Natural killer cell (primary cell): ENCODE measurements around the gene IFITM2. TPM values are rescaled to one million over a fixed set of nuclear protein-coding genes. Genes with fewer than 3 reads are reported as not detected.
A peak's percentile ranks its signal among the peaks of the same experiment; 100 is the strongest.
"Not testable (repeated sequence)": the region's sequence is repeated elsewhere in the genome, so short reads cannot be mapped to it uniquely, and the experiment has no call there.

Source experiments
- ATAC-seq, 3 donors: fragments of 150-1000 bp in 2 of 3; fragments of 200-7000 bp in 1 of 3; cut with Tn5 transposase; 1 replicate in 1 of 3; 2 replicates in 2 of 3; pipeline ENCODE4 v1.10.0; 2021; ENCODE audit warnings: mild to moderate bottlenecking in 2 of 3, moderate library complexity in 2 of 3
- DNase-seq, 2 donors: peaks; one replicate each; pipeline versions ENCODE4 v3.0.0 to v3.0.0-alpha.2; 2013 to 2021; ENCODE audit warnings: mixed read lengths in 1 of 2
- H3K27ac ChIP-seq: one replicate; pipeline ENCODE4 v1.5.1; 2013; ENCODE audit warnings: mild to moderate bottlenecking, low read length
- H3K27me3 ChIP-seq: one replicate; pipeline ENCODE4 v1.6.1; 2013; ENCODE audit warnings: low read length; ENCODE audit not compliant: control insufficient read depth, insufficient read depth
- H3K36me3 ChIP-seq: one replicate; pipeline ENCODE4 v1.6.1; 2013; ENCODE audit warnings: low read length; ENCODE audit not compliant: control insufficient read depth, insufficient read depth
- H3K4me1 ChIP-seq: one replicate; pipeline ENCODE4 v1.6.1; 2013; ENCODE audit warnings: low read length; ENCODE audit not compliant: control insufficient read depth, insufficient read depth
- H3K4me3 ChIP-seq: one replicate; pipeline ENCODE4 v1.5.1; 2013; ENCODE audit warnings: low read length
- H3K9me3 ChIP-seq: one replicate; pipeline ENCODE4 v1.6.1; 2013; ENCODE audit warnings: low read length; ENCODE audit not compliant: control insufficient read depth, insufficient read depth
- H3K27ac Mint-ChIP-seq, 2 donors: one replicate each; pipeline ENCODE4 v1.8.0; 2022; ENCODE audit warnings: mild to moderate bottlenecking in 2 of 2, mixed read lengths in 2 of 2, moderate library complexity in 1 of 2
- H3K27me3 Mint-ChIP-seq, 2 donors: one replicate each; pipeline ENCODE4 v1.8.0; 2022; ENCODE audit warnings: low read depth in 2 of 2, mixed read lengths in 2 of 2
- H3K36me3 Mint-ChIP-seq: one replicate; pipeline ENCODE4 v1.8.0; 2022; ENCODE audit warnings: mixed read lengths
- H3K4me1 Mint-ChIP-seq, 2 donors: one replicate each; pipeline ENCODE4 v1.8.0; 2022; ENCODE audit warnings: mixed read lengths in 2 of 2
- H3K4me3 Mint-ChIP-seq: one replicate; pipeline ENCODE4 v1.8.0; 2022; ENCODE audit warnings: mild to moderate bottlenecking, moderate library complexity, mixed read lengths
- H3K9me3 Mint-ChIP-seq, 2 donors: one replicate each; pipeline ENCODE4 v1.8.0; 2022; ENCODE audit warnings: mixed read lengths in 2 of 2
- CTCF ChIP-seq: fragments of 200-600 bp; IDR thresholded peaks from one replicate; pipeline ENCODE4 v1.8.0; 2022; ENCODE audit warnings: antibody characterized with exemption
- WGBS: methylation state at CpG from one replicate; pipeline ENCODE4 v1.1.7; 2013; ENCODE audit warnings: missing lambda C conversion rate; ENCODE audit not compliant: insufficient coverage; 5-methylcytosine and 5-hydroxymethylcytosine counted together
- intact Hi-C: fragments of 100-400 bp; cut with micrococcal nuclease; formaldehyde crosslinking; loops from one replicate; pipeline ENCODE4 v1.14.2; 2022
- total RNA-seq, 4 donors: library from RNA; stranded (reverse); fragments of 120-200 nt in 1 of 4; gene quantifications; one replicate each; pipeline versions ENCODE4 v1.2.3 to v1.2.4, GENCODE V29; 2013 to 2022

IFITM2 gene
- total RNA-seq, 3 donors from 2014 or later (not counting 1 experiment from before 2014, with no cell fraction given): 1,080 to 1,421 (median 1,273) TPM

- Mint-ChIP-seq H3K4me3 (peak overlapping the region; percentile 65), H3K36me3 (no peaks in the 10 kb centered on the region), H3K27me3 (no peaks in the 10 kb centered on the region), H3K4me1 (peaks cover 51% of the 10 kb centered on the region in 2 donors), H3K27ac (peak overlapping the region; percentile 81 to 98), H3K9me3 (no peaks in the 10 kb centered on the region)
- no peaks in the 10 kb centered on the region for H3K36me3 ChIP-seq
- DNase-seq: peak in 1 of 2 donors; percentile 84
- H3K4me3 ChIP-seq: no peak overlapping the region
- ATAC-seq: peak in 2 of 3 donors; percentile 45 to 59
- H3K9me3 ChIP-seq: no peaks in the 10 kb centered on the region
- WGBS: 58% methylated on average over 16 of the region's 19 CpGs
- no peak overlapping the region for H3K27ac ChIP-seq
- peak; percentile 77 for TF ChIP-seq CTCF
- intact Hi-C loops: loop anchor here (1.0 to 5.0 kb wide), 3 partner anchors 12 to 53 kb away; no protein-coding TSS in a partner anchor
- peaks cover 47% of the 10 kb centered on the region for H3K4me1 ChIP-seq
- H3K27me3 ChIP-seq: no peaks in the 10 kb centered on the region
Measured at GRCh38 chr11:304915-305843, 2.4 kb upstream of the IFITM2 start.

- Mint-ChIP-seq H3K4me3 (peak overlapping the region; percentile 28), H3K9me3 (no peaks in the 10 kb centered on the region), H3K36me3 (no peaks in the 10 kb centered on the region), H3K27me3 (no peaks in the 10 kb centered on the region), H3K27ac (peak overlapping the region; percentile 81 to 98), H3K4me1 (peaks cover 51% of the 10 kb centered on the region in 2 donors)
- no peaks in the 10 kb centered on the region for H3K27me3 ChIP-seq
- no peak overlapping the region for H3K4me3 ChIP-seq
- no peaks in the 10 kb centered on the region for H3K9me3 ChIP-seq
- ATAC-seq (no peak), DNase-seq (no peak)
- intact Hi-C loops: loop anchor here (1.0 to 5.0 kb wide), 3 partner anchors 11 to 54 kb away; no protein-coding TSS in a partner anchor
- WGBS: 96% methylated on average over 10 of the region's 10 CpGs
- peaks cover 47% of the 10 kb centered on the region for H3K4me1 ChIP-seq
- H3K27ac ChIP-seq: peak overlapping the region; percentile 74
- no peaks in the 10 kb centered on the region for H3K36me3 ChIP-seq
- no peak for TF ChIP-seq CTCF
Measured at GRCh38 chr11:305844-306211, 1.8 kb upstream of the IFITM2 start.

- peaks cover 52 to 53% of the 10 kb centered on the region in 2 donors for H3K4me1 Mint-ChIP-seq
Measured at GRCh38 chr11:306645-307371, 808 bp upstream of the IFITM2 start.

GRCh38 chr11:308740-309665 is 1.4 kb downstream of the IFITM2 start:
- H3K4me1 Mint-ChIP-seq: peaks cover 68 to 70% of the 10 kb centered on the region in 2 donors
- WGBS: 18% methylated on average over 22 of the region's 24 CpGs
- peaks cover 68% of the 10 kb centered on the region for H3K4me1 ChIP-seq
- H3K36me3 ChIP-seq, H3K36me3 Mint-ChIP-seq, H3K27me3 ChIP-seq, H3K9me3 ChIP-seq, H3K27me3 Mint-ChIP-seq, H3K9me3 Mint-ChIP-seq: not testable (repeated sequence)
- H3K27ac Mint-ChIP-seq: peak overlapping the region; percentile 93 to 98
- H3K4me3 Mint-ChIP-seq: peak overlapping the region; percentile 95
- peak in 1 of 2 donors; percentile 56 for DNase-seq
- peak; percentile 5 to 7 (median 6) for ATAC-seq
- H3K27ac ChIP-seq: peak overlapping the region; percentile 74
- peak overlapping the region; percentile 50 for H3K4me3 ChIP-seq
- intact Hi-C loops: loop anchor here (1.0 to 5.0 kb wide), 3 partner anchors 8 to 57 kb away; no protein-coding TSS in a partner anchor

More at GRCh38 chr11:306645-307371, 808 bp upstream of the IFITM2 start:
- Mint-ChIP-seq H3K36me3 (no peaks in the 10 kb centered on the region), H3K9me3 (no peaks in the 10 kb centered on the region), H3K27ac (peak overlapping the region; percentile 93 to 98), H3K27me3 (no peaks in the 10 kb centered on the region), H3K4me3 (peak overlapping the region; percentile 95)
- intact Hi-C loops: loop anchor here (5.0 kb wide), 2 partner anchors 50 to 55 kb away; no protein-coding TSS in a partner anchor
- ATAC-seq (no peak), DNase-seq (no peak)
- TF ChIP-seq CTCF: no peak
- Histone ChIP-seq H3K27me3 (no peaks in the 10 kb centered on the region), H3K9me3 (no peaks in the 10 kb centered on the region), H3K36me3 (no peaks in the 10 kb centered on the region), H3K4me3 (no peak overlapping the region), H3K27ac (peak overlapping the region; percentile 74), H3K4me1 (peaks cover 50% of the 10 kb centered on the region)
- 88% methylated on average over 17 of the region's 17 CpGs for WGBS
